ENCODE measurements around the gene DFFB. TPM values are rescaled to one million over a fixed set of nuclear protein-coding genes. Genes with fewer than 3 reads are reported as not detected.

Gene DFFB
- total and polyA plus RNA-seq, 2 donors (not counting 1 experiment from before 2014, with no cell fraction given): 6.4 to 7.6 TPM

DNA sequence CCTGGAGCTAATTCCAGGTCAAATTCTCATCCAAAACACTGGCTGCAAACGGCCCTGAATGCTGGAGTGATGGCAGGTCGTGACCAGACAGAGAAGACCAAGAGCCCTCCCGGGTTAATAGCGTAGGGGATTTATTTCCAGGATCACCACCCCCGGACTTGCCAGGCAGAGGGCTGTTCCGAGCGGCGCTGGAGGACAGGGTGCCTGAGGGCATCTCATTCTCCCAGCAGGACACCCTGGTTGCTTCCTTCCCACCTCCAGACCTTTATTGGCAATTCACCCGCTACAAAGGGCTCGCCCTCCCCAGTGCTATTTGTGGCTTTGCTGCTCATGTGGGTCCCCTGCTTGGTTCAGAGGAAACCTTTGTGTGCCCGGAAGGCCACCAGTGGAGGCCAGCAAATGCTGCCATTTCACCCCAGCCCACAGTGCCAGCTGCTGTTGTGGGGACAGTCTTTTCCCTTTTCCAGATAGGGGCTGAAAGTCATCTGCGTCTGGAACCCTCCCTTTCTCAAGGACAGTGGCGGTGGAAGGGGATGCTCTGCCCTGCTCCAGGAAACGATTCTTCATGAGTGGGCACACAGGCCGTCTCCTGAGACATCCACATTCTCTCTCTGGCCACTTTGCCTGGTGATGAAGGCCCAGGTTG is 61.8 kb downstream of the DFFB start:
- TF ChIP-seq, protein P1, sequence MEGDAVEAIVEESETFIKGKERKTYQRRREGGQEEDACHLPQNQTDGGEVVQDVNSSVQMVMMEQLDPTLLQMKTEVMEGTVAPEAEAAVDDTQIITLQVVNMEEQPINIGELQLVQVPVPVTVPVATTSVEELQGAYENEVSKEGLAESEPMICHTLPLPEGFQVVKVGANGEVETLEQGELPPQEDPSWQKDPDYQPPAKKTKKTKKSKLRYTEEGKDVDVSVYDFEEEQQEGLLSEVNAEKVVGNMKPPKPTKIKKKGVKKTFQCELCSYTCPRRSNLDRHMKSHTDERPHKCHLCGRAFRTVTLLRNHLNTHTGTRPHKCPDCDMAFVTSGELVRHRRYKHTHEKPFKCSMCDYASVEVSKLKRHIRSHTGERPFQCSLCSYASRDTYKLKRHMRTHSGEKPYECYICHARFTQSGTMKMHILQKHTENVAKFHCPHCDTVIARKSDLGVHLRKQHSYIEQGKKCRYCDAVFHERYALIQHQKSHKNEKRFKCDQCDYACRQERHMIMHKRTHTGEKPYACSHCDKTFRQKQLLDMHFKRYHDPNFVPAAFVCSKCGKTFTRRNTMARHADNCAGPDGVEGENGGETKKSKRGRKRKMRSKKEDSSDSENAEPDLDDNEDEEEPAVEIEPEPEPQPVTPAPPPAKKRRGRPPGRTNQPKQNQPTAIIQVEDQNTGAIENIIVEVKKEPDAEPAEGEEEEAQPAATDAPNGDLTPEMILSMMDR (conservative IDR thresholded peaks at IDR 0.05 in 1 of 2, IDR thresholded peaks at IDR 0.05 in 1 of 2; ENCODE audit: low read depth in 1 of 2, low read length in 2 of 2): no peak
- no peak for TF ChIP-seq EZH2 (IDR thresholded peaks at IDR 0.05; ENCODE audit: low read length, missing control alignments)
- Histone ChIP-seq H2AFZ (ENCODE audit: low read length) (no peak overlapping the region), H3K4me3 (replicated peaks in 1 of 4; ENCODE audit: control extremely low read depth in 1 of 4, insufficient read depth in 1 of 4, low read depth in 3 of 4, low read length in 4 of 4) (no peak overlapping the region), H3K9ac (ENCODE audit: insufficient read depth, low read length) (no peak overlapping the region), H3K9me3 (ENCODE audit: control insufficient read depth, insufficient read depth, low read depth, low read length) (no peaks in the 10 kb centered on the region), H3K27ac (ENCODE audit: insufficient read depth, low read length) (no peak overlapping the region), H3K4me2 (ENCODE audit: extremely low read depth, insufficient read depth, low read length) (no peak overlapping the region), H4K20me1 (ENCODE audit: control insufficient read depth, extremely low read depth, insufficient read depth, low read length) (no peaks in the 10 kb centered on the region), H3K4me1 (ENCODE audit: control insufficient read depth, extremely low read depth, insufficient read depth, low read length) (no peaks in the 10 kb centered on the region), H3K79me2 (ENCODE audit: control insufficient read depth, insufficient read depth, low read length) (no peaks in the 10 kb centered on the region), H3K36me3 (ENCODE audit: control insufficient read depth, insufficient read depth, low read length) (no peaks in the 10 kb centered on the region), H3K27me3 (ENCODE audit: control insufficient read depth, insufficient read depth, low read length) (no peaks in the 10 kb centered on the region)
- DNase-seq (ENCODE audit: low read depth in 2 of 2): no peak

DNA sequence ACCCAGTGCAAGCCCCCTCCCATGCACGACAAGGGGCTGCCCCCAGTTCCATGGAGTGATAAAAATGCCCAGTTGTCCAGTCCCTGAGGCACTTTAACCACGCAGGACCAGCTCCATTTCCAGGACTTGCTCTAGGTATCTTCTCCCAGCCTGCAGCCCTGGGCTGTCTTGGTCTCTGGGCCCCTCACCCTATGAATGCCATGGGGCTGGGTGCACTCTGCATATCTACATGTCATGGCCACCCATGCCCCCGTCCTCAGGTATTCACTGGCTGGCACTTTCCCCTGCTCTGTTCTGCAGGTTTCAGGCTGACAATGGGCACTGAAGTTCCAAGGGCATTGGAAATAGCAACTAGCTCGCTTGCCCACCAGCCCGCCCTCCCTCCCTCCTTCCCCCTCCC is 62.4 kb downstream of the DFFB start:
- Histone ChIP-seq H3K9me3 (ENCODE audit: control insufficient read depth, insufficient read depth, low read depth, low read length) (no peaks in the 10 kb centered on the region), H2AFZ (ENCODE audit: low read length) (no peak overlapping the region), H3K27ac (ENCODE audit: insufficient read depth, low read length) (no peak overlapping the region), H3K4me2 (ENCODE audit: extremely low read depth, insufficient read depth, low read length) (no peak overlapping the region), H3K4me1 (ENCODE audit: control insufficient read depth, extremely low read depth, insufficient read depth, low read length) (no peaks in the 10 kb centered on the region), H3K27me3 (ENCODE audit: control insufficient read depth, insufficient read depth, low read length) (no peaks in the 10 kb centered on the region), H3K4me3 (replicated peaks in 1 of 4; ENCODE audit: control extremely low read depth in 1 of 4, insufficient read depth in 1 of 4, low read depth in 3 of 4, low read length in 4 of 4) (no peak overlapping the region), H3K36me3 (ENCODE audit: control insufficient read depth, insufficient read depth, low read length) (no peaks in the 10 kb centered on the region), H3K9ac (ENCODE audit: insufficient read depth, low read length) (no peak overlapping the region), H3K79me2 (ENCODE audit: control insufficient read depth, insufficient read depth, low read length) (no peaks in the 10 kb centered on the region), H4K20me1 (ENCODE audit: control insufficient read depth, extremely low read depth, insufficient read depth, low read length) (no peaks in the 10 kb centered on the region)
- TF ChIP-seq, protein P1 (conservative IDR thresholded peaks at IDR 0.05 in 1 of 2, IDR thresholded peaks at IDR 0.05 in 1 of 2; ENCODE audit: low read depth in 1 of 2, low read length in 2 of 2): no peak
- no peak for TF ChIP-seq EZH2 (IDR thresholded peaks at IDR 0.05; ENCODE audit: low read length, missing control alignments)
- DNase-seq (ENCODE audit: low read depth in 2 of 2): no peak

DNA sequence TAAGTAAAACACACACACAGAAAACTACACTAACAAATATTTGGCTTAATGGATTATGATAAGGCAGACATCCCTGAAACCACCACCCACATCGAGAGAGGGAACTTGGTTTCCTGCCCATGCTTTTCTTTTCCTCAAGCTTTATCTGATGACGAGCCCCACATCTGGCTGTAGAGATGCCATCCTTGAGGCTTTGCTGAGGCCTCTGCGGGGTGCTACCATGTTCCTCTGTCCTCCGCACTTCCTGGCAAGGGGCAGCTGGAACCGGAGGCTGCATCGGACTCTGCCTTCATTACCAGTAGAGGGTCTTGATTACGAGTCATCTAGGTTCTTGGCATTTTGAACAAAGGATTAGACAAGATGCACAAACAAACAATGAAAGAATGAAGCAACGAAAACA is 64.5 kb downstream of the DFFB start:
- no peaks in the 10 kb centered on the region for H3K9me3 ChIP-seq (ENCODE audit: control insufficient read depth, insufficient read depth, low read depth, low read length)
- no peaks in the 10 kb centered on the region for H3K4me1 ChIP-seq (ENCODE audit: control insufficient read depth, extremely low read depth, insufficient read depth, low read length)
- H3K4me3 ChIP-seq (replicated peaks in 1 of 4; ENCODE audit: control extremely low read depth in 1 of 4, insufficient read depth in 1 of 4, low read depth in 3 of 4, low read length in 4 of 4): no peak overlapping the region
- no peaks in the 10 kb centered on the region for H4K20me1 ChIP-seq (ENCODE audit: control insufficient read depth, extremely low read depth, insufficient read depth, low read length)
- H3K4me2 ChIP-seq (ENCODE audit: extremely low read depth, insufficient read depth, low read length): no peak overlapping the region
- TF ChIP-seq EZH2 (IDR thresholded peaks at IDR 0.05; ENCODE audit: low read length, missing control alignments): no peak
- TF ChIP-seq, protein P1 (conservative IDR thresholded peaks at IDR 0.05 in 1 of 2, IDR thresholded peaks at IDR 0.05 in 1 of 2; ENCODE audit: low read depth in 1 of 2, low read length in 2 of 2): no peak
- H3K79me2 ChIP-seq (ENCODE audit: control insufficient read depth, insufficient read depth, low read length): no peaks in the 10 kb centered on the region
- H3K9ac ChIP-seq (ENCODE audit: insufficient read depth, low read length): no peak overlapping the region
- H3K36me3 ChIP-seq (ENCODE audit: control insufficient read depth, insufficient read depth, low read length): no peaks in the 10 kb centered on the region
- DNase-seq (ENCODE audit: low read depth in 2 of 2): no peak
- H2AFZ ChIP-seq (ENCODE audit: low read length): no peak overlapping the region
- no peaks in the 10 kb centered on the region for H3K27me3 ChIP-seq (ENCODE audit: control insufficient read depth, insufficient read depth, low read length)
- H3K27ac ChIP-seq (ENCODE audit: insufficient read depth, low read length): no peak overlapping the region

Measured in fibroblast of lung (primary cell).